GM18505 (cell line): ENCODE data around the gene CNNM2.

Experiments used
- ATAC-seq: cut with Tn5 transposase; IDR thresholded peaks from one replicate; pipeline ENCODE4 v1.9.1; 2021; ENCODE audit not compliant: unreplicated experiment
- POLR2A ChIP-seq: IDR thresholded peaks from 4 replicates; pipeline ENCODE4 v1.6.1; 2011; ENCODE audit warnings: borderline replicate concordance; ENCODE audit not compliant: insufficient read depth, insufficient read length; ENCODE audit errors: extremely low read depth

The CNNM2 gene

GRCh38 chr10:102917962-102918816, at the start of gene CNNM2:
Gene CNNM2, plus strand, starts transcription at chr10:102918294. Its CDS starts 187 bp downstream, at chr10:102918481.
- peak; percentile 84 for ATAC-seq
- TF ChIP-seq POLR2A: peak; percentile 86

- no peak for ATAC-seq
- TF ChIP-seq POLR2A: no peak
These were observed 49.2 kb upstream of the CNNM2 start for GRCh38 chr10:102868911-102869257.

- no peak for ATAC-seq
- no peak for TF ChIP-seq POLR2A
These were observed 48.6 kb upstream of the CNNM2 start, which contains the start of gene AS3MT for GRCh38 chr10:102869258-102870198. Gene AS3MT, plus strand, starts transcription at chr10:102869470. Its CDS starts 123 bp downstream, at chr10:102869593.

GRCh38 chr10:102870221-102870620, 47.9 kb upstream of the CNNM2 start:
- no peak for TF ChIP-seq POLR2A
- no peak for ATAC-seq

GRCh38 chr10:102872163-102872562, 45.9 kb upstream of the CNNM2 start:
- TF ChIP-seq POLR2A: no peak

DNA sequence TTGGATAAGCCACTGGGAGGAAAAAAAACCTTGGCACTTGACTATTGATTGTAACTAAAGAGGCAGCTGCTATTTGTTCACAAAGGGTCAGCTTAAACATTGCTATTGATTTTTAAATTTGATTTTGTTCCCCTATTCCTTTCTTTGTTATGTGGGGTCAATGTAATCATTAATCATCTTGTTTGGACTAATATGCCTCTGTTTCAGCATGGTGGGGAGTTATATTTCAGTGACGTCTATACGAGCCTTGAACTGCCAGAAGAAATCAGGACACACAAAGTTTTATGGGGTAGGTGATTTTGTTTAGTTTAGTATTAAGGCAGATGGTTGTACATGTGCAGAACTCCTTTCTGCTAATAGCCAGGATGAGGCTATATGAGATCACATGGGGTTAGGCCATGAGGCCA, 41.3 kb upstream of the CNNM2 start:
- TF ChIP-seq POLR2A: no peak
- ATAC-seq: no peak

More at GRCh38 chr10:102872163-102872562, 45.9 kb upstream of the CNNM2 start:
- ATAC-seq: no peak

GRCh38 chr10:102878629-102879028, 39.5 kb upstream of the CNNM2 start:
- no peak for ATAC-seq
- no peak for TF ChIP-seq POLR2A

GRCh38 chr10:102880256-102880655, 37.8 kb upstream of the CNNM2 start:
- no peak for TF ChIP-seq POLR2A
- no peak for ATAC-seq

DNA sequence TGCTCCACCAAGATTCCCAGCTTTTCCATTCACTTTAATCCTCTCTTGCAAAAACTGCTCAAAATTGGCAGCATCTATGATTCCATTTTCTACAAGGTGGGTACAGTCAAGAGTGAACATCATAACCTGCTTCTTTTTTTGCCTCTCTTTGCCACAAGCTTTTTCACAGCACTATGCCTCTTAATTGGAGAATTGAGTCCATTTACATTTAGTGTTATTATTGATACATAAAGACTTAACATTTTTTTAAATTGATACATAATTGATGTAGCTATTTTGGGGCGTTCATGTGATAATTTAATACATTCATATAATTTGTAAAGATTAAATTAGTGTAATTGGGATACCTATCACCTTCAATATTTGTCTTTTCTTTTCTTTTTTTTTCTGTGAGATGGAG, 30.0 kb upstream of the CNNM2 start:
- no peak for ATAC-seq
- TF ChIP-seq POLR2A: no peak

DNA sequence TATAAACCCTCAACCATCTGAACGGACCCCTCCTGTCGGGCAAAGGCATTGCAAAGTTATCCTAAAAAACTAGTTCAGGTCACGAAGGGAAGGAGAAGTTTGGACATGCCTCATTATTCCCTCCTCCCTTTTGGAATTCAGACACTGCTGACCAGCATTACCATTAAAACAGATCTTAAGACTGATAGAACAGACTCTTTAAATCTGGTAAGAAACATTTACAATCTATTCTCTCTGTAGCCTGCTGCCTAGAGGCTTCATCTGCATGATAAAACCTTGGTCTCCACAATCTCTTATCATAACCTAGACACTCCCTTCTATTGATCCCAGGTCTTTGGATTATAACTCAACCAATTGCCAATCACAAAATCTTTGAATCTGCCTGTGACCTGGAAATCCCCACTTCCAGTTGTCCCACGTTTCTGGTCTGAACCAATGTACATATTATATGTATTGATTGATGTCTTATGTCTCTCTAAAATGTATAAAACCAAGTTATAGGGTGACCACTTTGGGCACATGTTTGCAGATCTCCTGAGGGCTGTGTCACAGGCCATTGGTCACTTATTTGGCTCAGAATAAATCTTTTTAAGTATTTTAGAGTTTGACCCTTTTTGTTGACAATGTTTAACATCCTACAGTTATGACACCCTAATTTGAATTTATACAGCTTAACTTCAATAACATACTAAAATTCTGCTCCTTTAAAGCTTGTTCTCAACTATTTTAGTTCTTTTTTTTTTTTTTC, 23.5 kb upstream of the CNNM2 start:
- TF ChIP-seq POLR2A: no peak
- no peak for ATAC-seq

GRCh38 chr10:102900006-102900405, 18.1 kb upstream of the CNNM2 start:
- no peak for TF ChIP-seq POLR2A
- no peak for ATAC-seq

- ATAC-seq: no peak
- TF ChIP-seq POLR2A: no peak
These were observed 13.7 kb upstream of the CNNM2 start for GRCh38 chr10:102904346-102904745.

GRCh38 chr10:102906507-102906906, 11.6 kb upstream of the CNNM2 start:
- no peak for ATAC-seq
- no peak for TF ChIP-seq POLR2A

DNA sequence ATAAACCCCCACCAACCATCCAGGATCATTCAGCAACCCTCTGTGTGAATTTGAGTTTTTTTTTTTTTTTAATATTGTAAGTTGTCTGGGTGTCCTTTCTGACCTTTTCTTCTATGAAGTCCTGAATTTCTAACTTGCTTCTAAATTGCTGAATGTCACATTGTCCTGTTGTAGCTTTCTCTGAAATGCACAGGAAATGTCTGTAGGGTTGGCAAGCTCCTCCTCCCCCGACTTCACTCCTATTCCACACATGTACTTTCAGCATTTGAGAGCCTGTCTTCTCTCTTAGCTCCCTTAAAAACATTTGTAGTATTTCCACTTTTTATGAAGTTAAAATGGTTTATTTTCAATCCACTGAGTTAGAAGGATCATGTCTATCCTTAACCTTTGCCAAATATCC, 3.3 kb upstream of the CNNM2 start:
- ATAC-seq: no peak

DNA sequence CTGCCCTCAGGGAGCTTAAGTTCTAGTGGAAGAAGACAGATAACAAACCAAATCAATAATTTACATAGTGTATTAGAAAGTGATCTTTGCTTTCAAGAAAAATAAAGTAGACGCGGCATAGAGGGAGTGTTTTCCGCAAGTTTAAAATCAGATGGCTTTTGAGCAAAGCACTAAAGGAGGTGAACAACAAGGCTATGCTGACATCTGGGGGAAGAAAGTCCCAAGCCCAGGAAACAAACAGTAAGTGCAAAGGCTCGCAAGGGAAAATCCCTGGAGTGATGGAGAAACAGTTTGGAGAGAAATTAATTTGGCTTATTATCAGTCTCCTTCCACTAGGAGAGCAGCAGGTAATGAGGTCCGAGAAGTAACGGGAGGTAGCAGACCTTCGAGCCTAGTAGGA, 1.9 kb upstream of the CNNM2 start:
- no peak for TF ChIP-seq POLR2A
- ATAC-seq: no peak

More for the DNA sequence above, 3.3 kb upstream of the CNNM2 start:
- no peak for TF ChIP-seq POLR2A
